Measurements from ENCODE around the gene ARRDC2. TPM values are rescaled to one million over a fixed set of nuclear protein-coding genes. Genes with fewer than 3 reads are reported as not detected.
"Not testable (repeated sequence)": the region's sequence is repeated elsewhere in the genome, so short reads cannot be mapped to it uniquely, and the experiment has no call there.

The ARRDC2 gene
- total RNA-seq, 1 donor from 2014 or later = 10.3 TPM

DNA sequence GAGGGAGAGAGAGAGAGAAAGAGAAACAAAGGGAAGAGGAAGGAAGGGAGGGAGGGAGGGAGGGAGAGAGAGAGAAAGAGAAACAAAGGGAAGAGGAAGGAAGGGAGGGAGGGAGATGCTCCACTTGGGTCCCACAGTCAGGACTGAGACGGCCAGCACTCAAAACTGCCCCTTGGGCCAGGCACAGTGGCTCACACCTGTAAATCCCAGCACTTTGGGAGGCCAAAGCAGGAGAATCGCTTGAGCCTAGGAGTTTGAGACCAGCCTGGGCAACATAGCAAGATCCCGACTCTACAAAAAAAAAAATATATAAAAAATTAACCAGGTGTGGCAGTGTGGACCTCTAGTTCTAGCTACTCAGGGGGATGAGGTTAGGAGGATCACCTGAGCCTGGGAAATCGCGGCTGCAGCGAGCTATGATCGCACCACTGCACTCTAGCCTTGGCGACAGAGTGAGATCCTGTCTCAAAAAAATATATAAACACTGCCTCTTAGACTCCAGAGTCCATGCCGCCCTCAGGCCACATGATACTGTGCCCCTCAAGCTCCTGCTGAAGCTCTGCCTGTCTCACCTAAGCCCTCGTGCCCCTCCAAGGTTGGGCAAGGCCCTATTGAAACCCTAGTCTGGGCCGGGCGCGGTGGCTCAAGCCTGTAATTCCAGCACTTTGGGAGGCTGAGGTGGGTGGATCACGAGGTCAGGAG is 8.4 kb downstream of the ARRDC2 start:
- DNase-seq (ENCODE audit: low read depth, low spot score) = no peak

DNA sequence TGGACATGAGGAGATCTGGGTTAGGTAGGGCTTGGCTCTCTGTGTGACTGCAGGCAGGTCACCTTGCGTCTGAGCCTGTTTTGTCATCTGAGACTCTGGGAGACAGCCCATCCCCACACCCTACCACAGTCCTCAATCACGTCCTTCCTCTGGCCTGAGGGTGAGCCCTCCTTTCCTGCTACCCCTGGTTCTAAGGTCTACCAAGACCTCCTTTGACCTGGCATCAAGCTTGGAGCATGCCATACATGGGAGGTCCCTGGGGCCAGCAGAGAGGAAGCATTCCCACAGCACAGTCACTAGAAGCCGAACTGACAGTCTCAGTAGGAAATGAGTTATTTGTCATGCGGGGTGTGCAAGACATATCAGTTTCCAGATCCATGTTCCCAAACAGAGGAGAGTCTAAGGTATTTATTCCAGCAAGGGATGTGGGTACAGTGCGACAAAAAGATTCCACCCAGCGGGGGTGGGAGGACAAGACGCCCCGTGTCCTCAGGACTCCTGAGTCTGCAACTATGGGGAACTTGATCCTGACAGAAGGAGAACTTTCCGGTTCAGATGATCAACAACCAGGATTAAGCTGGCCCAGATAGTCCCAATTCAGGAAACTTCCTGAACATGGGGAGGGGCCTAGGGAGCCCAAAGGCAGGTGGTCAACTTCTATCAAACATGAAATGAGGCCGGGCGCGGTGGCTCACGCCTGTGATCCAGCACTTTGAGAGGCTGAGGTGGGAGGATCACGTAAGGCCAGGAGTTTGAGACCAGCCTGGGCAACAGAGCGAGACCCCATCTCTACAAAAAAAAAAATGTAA is 9.5 kb downstream of the ARRDC2 start:
- DNase-seq (ENCODE audit: low read depth, low spot score) = no peak

DNA sequence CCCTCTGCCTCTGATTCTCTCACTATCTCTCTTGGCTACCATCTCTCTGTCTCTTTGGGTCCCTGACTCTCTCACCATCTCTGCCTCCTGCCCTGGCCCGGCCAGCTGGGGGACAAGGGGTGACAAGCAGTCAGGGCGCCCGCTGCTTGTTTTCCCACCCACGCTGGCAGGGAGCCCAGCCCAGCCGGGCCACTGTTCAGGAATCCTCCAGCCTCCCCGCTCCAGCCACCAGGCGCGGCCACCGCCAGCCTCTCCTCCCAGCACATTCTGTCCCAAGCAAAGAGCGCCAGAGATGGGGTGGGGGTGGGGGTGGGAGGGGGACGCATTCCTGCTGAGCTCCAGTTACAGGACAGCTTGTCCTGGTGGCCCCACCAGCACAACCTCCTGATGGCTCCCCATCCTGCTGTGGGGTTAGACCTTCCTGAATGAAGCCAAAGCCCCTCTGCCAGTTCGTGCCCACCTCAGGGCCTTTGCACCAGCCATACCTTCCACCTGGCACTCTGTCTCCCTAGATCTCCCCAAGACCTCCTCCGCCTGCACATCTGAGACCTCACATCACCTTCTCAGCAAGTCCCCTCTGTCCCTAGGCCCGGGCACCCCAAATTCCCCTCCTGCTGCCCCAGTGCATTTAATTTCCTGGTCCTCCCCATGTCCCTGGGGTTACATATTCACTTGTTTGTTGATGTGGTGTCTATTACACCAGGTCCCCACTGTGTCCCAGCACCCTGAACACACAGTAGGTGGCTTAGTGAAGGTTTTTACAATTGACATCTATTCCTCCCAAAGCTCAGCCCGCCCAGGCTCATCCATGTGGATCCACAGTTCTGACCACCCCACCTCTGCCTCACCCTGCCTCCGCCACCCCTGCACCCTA is 12.5 kb downstream of the ARRDC2 start:
- no peak for DNase-seq (ENCODE audit: low read depth, low spot score)

DNA sequence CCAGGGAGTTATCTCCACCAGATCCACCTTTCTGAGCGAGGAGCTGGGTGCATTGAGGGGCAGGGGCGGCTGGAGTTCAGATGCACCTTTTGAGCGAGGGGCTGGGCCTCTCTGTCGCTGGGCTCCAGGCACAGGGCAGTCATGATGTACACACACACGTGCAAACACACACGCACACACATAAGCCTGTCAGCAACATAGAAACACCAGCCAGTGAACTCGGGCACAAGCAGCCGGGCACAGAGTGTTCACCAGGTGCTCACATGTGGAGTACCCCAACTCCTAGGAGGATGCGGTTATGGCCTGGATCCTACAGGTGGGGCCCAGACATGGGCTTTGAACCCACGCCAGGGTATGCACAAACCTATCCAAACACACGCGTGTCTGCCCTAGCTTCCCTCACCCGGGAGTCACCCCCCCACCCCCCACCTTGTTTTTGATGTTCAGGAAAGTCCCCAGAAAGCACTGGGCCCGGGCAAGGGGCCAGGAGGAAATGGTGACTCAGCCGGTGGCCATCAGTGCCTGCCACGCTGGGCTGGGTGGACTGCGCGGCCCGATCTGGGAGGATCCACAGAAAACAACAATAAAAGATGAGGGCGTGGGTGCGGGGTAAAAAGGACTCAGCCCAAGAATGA is 13.3 kb downstream of the ARRDC2 start:
- DNase-seq (ENCODE audit: low read depth, low spot score) = peak; percentile 81

DNA sequence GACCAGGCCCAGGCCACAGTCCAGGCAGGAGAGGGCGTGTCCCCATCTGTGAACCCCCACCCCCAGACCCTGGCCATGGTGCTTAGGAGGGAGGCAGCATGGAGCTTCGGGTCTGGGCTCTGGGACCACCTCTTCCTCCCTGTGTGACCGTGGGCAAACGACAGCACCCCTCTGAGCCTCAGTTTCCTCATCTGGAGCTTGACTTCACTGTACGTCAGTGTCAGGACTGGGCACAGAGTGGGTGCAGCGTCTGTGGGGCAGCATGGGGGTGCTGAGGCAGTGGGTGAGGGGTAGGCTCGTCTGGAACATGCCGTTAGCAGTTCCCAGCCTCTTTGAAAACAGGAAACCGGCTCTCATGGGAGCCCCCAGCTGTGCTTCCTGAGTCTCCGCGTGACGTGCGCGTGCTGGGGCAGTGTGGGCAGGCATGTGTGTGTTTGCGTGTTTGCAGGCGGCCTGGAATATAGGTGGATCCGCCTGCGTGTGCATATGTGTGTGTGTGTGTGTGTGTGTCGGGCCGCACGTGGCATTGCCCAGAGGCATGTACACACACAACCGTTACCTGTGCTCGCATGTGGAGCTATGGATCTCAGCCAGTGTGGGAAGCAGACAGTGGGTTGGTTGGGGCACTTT is 15.8 kb downstream of the ARRDC2 start:
- peak; percentile 94 for DNase-seq (ENCODE audit: low read depth, low spot score)

DNA sequence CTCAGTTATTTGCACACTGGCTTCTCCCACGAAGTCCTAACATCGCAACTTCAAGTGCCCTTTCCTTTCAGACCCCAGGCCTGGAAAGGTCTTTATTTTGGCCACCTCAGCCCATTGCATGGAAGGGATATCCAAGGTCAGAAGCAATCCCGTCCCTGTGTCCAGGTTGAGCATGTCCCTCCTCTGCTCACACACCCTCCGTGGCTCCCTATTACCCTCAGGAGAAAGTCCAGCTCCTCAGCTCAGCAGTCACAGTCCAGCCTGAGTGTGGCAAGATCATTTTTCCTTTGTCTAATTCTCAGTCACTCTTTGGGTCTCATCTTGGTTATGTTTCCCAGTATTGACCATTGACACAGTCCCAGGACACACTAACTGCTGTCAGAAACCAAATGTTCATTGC is 19.2 kb downstream of the ARRDC2 start:
- DNase-seq (ENCODE audit: low read depth, low spot score) = no peak

DNA sequence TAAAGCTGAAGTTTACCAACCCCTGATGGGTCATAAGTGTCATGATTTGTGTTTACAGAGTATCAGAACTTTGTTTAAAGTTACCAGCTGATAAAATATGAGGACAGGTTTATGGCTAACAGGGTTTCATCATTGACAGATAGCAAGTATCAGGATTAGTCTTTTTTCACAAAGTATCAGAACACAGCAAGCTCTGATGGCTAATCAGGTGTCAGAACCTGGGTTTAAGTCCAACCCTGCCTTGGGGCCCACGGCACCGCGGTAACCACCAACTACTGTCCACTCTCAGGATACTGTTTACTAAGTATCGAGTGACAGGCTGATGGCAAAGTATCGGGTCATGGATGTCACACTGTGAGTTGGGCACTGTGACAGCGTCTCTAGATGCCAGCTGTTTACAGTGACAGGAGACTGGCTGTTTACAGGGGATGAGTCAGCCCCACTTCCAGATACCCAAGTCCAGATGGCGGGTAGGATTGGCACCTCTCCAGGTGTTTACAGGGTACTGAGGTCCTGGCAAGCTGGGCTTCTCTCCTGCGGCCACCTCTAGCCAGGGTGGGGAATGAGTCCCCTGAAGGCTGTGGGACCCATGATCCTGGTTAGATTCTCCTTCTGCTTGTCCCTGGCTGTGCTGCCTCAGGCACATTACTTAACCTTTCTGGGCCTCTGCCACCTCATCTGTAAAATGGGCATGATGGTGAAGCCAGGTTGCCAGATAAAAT is 21.8 kb downstream of the ARRDC2 start:
- no peak for DNase-seq (ENCODE audit: low read depth, low spot score)

DNA sequence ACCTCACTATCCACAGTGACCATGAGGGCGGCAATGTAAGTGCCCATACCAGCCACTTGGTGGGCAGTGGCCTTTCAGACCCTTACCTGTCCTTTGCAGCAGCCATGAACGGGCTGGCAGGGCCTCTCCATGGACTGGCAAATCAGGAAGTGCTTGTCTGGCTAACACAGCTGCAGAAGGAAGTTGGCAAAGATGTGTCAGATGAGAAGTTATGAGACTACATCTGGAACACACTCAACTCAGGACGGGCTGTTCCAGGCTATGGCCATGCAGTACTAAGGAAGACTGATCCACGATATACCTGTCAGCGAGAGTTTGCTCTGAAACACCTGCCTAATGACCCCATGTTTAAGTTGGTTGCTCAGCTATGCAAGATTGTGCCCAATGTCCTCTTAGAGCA is 23.4 kb downstream of the ARRDC2 start:
- DNase-seq (ENCODE audit: low read depth, low spot score) = not testable (repeated sequence)

DNA sequence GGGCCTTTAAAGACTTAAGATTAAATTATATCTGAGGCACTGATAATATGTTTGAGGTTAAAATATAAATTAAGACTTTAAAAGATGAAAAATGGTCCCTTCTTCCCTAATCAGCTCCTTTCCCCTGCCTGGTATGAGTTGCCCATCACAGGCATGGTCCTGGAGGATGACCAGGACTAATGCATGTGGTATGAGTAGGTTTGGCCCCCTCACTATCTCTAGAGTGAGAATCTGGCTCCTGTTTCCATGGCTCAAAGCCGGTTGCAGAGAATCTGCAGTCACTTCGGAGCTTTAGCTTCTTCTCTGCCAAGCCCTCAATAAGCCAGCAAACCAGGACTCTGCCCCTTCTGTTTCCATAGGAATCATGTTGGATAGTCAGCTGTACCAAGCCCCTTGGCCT is 24.1 kb downstream of the ARRDC2 start:
- not testable (repeated sequence) for DNase-seq (ENCODE audit: low read depth, low spot score)

DNA sequence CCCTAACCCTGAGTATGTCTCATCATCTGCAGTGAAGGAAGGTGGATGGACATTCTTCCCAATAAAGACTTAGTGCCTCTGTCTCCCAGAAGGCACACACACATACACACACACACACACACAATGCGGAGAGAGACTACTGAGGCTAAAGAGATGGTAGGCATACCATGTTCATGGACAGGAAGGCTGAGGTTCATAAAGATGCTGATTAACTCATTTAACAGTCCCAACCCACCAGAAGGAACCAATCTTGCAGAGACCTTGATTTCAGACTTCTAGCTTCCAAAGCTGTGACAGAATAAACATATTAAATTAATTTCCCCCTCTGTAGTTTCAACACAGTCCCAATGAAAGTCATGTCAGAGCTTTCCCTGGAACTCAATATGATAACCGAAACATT is 33.1 kb downstream of the ARRDC2 start:
- DNase-seq (ENCODE audit: low read depth, low spot score) = no peak

DNA sequence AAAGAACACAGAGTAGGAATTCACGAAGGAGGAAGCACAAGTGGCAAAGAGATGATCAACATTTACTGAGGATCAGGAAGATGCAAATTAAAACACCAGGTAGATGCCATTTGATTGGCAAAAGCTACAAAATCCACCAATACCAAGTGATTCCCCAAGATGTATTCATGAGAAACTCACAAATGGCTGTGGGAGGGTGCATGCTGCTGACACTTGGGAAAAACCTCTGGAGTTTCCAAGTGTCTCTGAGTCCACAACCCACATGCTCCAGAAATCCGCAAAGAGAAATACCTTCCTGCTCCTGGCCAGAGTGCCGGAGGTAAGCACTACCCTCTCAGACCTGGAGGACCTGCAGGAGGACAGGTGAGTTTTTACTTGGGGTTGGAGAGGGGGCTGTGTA is 35.7 kb downstream of the ARRDC2 start:
- no peak for DNase-seq (ENCODE audit: low read depth, low spot score)

DNA sequence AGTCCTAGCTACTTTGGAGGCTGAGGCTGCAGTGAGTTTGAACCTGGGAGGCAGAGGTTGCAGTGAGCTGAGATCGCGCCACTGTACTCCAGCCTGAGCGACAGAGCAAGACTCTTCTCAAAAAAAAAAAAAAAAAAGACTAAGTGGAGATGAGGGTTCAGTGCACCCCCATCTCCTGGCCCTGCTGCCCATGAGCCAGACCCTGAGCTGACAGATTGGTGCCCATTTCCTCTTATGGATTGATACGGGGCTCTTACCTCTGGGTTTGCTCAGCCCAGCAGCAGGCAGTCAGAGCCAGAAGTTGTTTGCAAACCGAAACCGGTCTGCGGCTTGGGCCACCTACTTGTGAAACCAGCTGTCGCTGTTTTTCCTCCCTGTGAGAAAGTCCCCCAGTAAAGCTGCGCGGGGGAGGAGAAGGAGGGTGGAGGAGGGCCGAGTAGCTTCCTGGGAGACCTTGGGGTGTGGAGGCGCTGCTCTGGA is 36.9 kb downstream of the ARRDC2 start:
- no peak for DNase-seq (ENCODE audit: low read depth, low spot score)

DNA sequence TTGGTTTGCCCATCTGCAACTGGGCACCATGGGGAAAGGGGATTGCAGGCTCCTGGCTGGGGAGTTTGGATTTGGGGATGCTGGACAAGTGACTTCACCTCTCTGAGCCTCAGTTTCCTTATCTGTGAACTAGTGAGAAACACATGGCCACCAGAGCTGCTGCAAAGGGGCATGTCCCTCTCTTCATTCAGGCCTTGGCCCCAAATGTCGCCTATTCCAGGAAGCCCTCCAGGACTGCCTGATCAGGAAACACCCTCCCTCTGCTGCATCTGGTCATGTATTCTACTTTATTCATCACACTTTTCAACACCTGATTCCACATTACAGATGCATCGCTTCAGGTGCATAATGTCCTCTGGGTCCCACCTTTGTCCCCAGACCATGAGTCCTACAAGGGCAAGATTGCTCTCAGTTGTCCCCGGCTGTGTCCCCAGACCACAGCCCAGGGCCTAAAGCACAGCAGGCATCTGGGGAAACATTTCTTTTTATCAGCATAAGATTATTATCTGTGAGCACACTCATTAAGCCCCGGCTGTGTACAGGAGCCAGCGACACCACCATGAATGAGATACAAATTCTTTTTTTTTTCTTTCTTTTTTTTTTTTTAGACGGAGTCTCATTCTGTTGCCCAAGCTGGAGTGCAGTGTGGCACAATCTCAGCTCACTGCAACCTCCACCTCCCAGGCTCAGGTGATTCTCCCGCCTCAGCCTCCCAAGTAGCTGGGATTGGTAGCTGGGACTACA is 37.5 kb downstream of the ARRDC2 start:
- no peak for DNase-seq (ENCODE audit: low read depth, low spot score)

DNA sequence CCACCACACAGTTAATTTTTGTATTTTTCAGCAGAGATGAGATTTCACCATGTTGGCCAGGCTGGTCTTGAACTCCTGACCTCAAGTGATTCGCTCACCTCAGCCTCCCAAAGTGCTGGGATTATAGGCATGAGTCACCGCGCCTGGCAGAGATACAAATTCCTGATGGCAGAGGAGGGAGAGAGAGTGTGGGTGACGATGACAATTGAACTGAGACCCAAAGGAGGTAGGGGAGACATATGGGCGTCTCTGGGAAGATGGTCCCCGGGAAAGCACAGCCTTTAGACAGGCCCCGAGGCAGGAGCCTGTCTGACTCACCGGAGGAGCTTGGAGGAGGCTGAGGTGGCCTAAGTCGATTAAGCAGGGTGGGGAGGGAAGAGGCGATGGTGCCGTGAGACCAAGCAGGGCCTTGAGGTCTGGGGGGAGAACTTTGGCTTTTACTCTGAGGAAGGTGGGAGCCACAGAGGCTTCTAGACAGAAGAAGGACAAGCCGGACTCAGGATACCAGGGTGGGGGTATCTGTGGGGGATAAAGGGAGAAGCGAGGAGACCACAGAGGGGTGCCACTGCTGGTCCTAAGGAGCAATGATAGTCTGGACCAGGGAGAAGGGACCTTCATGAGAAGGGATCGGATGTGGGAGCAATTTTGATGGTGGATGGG is 38.2 kb downstream of the ARRDC2 start:
- DNase-seq (ENCODE audit: low read depth, low spot score) = no peak

DNA sequence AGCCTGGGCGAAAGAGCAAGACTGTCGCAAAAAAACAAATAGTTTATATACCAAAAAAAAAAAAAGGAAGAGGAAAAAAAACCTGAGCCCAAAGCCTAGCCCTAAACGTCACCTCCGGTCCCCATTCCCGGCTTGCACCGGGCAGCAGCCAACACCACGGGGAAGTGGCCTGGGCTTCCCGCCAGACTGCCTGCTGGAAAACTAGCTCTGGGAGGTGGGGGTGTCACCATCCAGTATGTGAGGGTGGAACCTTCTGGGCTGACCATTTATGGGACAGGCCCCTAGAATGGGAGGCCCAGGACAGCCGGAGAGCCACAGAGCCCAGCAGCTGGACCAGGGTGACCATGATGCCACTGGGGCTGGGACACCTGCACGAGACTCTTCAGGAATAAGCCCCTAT is 41.4 kb downstream of the ARRDC2 start:
- DNase-seq (ENCODE audit: low read depth, low spot score) = peak; percentile 13

DNA sequence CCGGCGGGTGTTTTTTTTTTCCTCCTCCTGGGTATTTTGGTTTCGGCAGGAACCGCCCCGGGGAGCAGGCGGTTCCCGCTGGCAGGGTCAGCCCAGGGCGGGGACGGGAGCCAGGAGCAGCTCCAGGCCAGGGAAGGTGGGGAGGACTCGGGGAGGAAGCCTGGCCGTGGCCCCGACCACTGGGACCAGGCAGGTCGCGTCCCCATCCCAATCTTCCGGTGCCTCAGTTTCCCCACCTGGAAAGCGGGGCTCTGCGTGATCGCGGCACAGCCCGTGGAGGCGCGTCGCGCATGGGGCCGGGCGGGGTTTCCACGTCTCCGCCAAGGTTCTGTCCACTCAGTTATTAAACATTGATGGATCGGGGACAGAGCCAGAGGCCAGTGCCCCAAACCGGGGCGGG is 43.9 kb downstream of the ARRDC2 start:
- no peak for DNase-seq (ENCODE audit: low read depth, low spot score)

DNA sequence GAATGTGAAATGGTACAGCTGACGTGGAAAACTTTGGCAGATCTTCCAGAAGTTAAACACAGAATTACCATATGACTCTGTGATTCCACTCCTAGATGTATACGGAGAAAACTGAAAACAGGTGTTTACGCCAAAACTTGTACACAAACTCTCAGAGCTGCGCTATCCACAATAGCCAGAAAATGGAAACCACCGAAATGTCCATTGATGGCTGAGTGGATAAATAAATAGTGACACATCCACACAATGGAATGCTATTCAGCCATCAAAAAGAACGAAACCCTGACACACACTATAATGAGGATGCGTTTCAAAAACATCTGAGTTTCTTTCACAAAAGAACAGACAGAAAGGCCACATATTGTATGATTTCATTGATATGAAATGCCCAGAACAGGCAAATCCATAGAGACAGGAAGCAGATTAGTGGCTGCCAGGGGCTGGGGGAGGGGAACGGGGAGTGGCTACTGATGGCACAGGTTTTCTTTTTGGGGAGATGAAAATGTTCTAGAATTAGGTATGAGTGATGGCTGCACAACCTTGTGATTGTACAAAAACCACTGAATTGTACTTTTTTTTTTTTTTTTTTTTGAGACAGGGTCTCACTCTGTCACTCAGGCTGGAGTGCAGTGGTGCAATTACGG is 45.7 kb downstream of the ARRDC2 start:
- DNase-seq (ENCODE audit: low read depth, low spot score) = no peak

DNA sequence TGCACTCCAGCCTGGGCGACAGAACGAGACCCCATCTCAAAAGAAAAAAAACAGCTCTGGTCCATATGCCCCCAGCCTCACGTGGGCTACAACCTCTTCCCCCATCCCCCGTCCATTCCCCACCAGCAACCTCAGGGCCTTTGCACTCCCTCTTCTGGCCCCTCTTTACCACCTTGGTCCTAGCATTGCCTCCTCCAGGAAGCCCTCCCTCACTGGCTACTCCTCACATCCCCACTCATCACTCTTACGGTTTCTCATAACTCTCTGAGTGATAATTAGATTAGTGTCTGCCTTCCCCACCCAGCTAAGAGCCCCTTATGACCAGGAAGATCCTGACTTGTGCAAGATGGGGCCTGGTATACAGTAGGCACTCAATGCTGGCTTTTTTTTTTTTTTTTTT is 48.0 kb downstream of the ARRDC2 start:
- no peak for DNase-seq (ENCODE audit: low read depth, low spot score)

DNA sequence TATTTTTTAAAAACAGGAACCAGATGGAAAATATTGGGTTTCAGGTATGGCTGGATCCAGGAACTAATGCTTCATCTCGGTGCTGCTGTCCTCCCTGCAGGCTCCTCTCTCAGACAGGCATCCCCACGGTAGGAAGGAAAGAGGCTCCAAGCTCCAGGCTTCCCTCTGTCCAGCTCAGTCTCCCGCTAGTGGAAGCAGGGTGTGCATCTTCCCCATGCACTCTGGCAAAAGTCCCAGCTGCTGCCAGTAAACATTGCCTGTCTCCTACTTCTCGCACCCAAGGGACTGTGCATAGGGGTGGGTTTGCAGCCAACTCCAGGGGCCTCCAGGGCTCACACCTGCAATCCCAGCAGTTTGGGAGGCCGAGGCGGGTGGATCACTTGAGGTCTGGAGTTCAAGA is 49.6 kb downstream of the ARRDC2 start:
- no peak for DNase-seq (ENCODE audit: low read depth, low spot score)

Data from pulmonary artery endothelial cell (primary cell).